H1 (cell line): ENCODE data around the gene SMYD3. TPM values are rescaled to one million over a fixed set of nuclear protein-coding genes. Genes with fewer than 3 reads are reported as not detected.
A peak's percentile ranks its signal among the peaks of the same experiment; 100 is the strongest.

Experiments used
- CTCF ChIA-PET: fragments of 300-600 bp; sonication (Branson Sonifier 250); formaldehyde crosslinking; loops from one replicate; lab custom pipeline; 2021; ENCODE audit not compliant: partially characterized antibody; lab: Charles Lee
- POLR2A ChIA-PET: fragments of 300-600 bp; sonication (Branson Sonifier 250); formaldehyde crosslinking; loops from one replicate; lab custom pipeline; 2021; ENCODE audit warnings: inconsistent platforms; ENCODE audit not compliant: partially characterized antibody; lab: Charles Lee
- DNase-seq, 2 experiments: peaks; one replicate each; pipeline versions ENCODE4 v3.0.0 to v3.0.0-alpha.2; 2010 to 2022; ENCODE audit warnings: low spot score in 2 of 2, low read depth in 1 of 2, mixed read lengths in 1 of 2
- FAIRE-seq: peaks from 2 replicates; lab custom pipeline; 2011; peaks lifted over from hg19 to GRCh38; lab: Jason Lieb, UNC
- H2AFZ ChIP-seq: 2 replicates; pipeline ENCODE4 v1.8.1; 2012; ENCODE audit warnings: low read length, inconsistent platforms
- H2AK5ac ChIP-seq: 2 replicates; pipeline ENCODE4 v1.6.1; 2013; ENCODE audit warnings: low read depth, low read length
- H2BK120ac ChIP-seq: replicated peaks from 2 replicates; pipeline ENCODE3; 2013; ENCODE audit warnings: low read depth, low read length, inconsistent platforms
- H2BK12ac ChIP-seq: 2 replicates; pipeline ENCODE4 v1.6.1; 2013; ENCODE audit warnings: low read depth, low read length
- H2BK15ac ChIP-seq: 2 replicates; pipeline ENCODE4 v1.6.1; 2013; ENCODE audit warnings: low read length
- H2BK20ac ChIP-seq: 2 replicates; pipeline ENCODE4 v1.6.1; 2013; ENCODE audit warnings: low read length
- H2BK5ac ChIP-seq: 2 replicates; pipeline ENCODE4 v1.6.1; 2013; ENCODE audit warnings: low read depth, low read length
- H3K14ac ChIP-seq: 2 replicates; pipeline ENCODE4 v1.6.1; 2013; ENCODE audit warnings: inconsistent platforms; ENCODE audit not compliant: insufficient read length
- H3K18ac ChIP-seq: 2 replicates; pipeline ENCODE4 v1.6.1; 2013; ENCODE audit warnings: low read length; ENCODE audit errors: extremely low read depth
- H3K23ac ChIP-seq: 2 replicates; pipeline ENCODE4 v1.6.1; 2013; ENCODE audit warnings: inconsistent platforms; ENCODE audit not compliant: insufficient read length
- H3K23me2 ChIP-seq: 2 replicates; pipeline ENCODE4 v1.6.1; 2013; ENCODE audit warnings: low read depth, low read length
- H3K27ac ChIP-seq: 2 replicates; pipeline ENCODE4 v1.6.1; 2011; ENCODE audit warnings: low read depth, low read length, inconsistent platforms
- H3K27me3 ChIP-seq, 4 experiments: replicated peaks in 1 of 4; 1 replicate in 1 of 4; 2 replicates in 3 of 4; pipeline versions ENCODE4 v1.6.1 to v1.8.1; 2011 to 2013; ENCODE audit warnings: low read length in 3 of 4, mild to moderate bottlenecking in 3 of 4, inconsistent platforms in 2 of 4, mixed read lengths in 2 of 4, moderate library complexity in 1 of 4; ENCODE audit not compliant: control insufficient read depth in 3 of 4, insufficient read depth in 3 of 4; ENCODE audit errors: extremely low read depth in 1 of 4
- H3K36me3 ChIP-seq, 4 experiments: 2 replicates each; pipeline versions ENCODE4 v1.6.1 to v1.8.1; 2011 to 2013; ENCODE audit warnings: mild to moderate bottlenecking in 4 of 4, low read length in 3 of 4, moderate library complexity in 2 of 4, control low read depth in 1 of 4, inconsistent platforms in 1 of 4; ENCODE audit not compliant: insufficient read depth in 4 of 4, control insufficient read depth in 2 of 4
- H3K4ac ChIP-seq: replicated peaks from 2 replicates; pipeline ENCODE3; 2013; ENCODE audit warnings: low read length, low read depth, mixed read lengths, inconsistent platforms; ENCODE audit not compliant: insufficient read length
- H3K4me1 ChIP-seq, 4 experiments: replicated peaks in 1 of 4; 1 replicate in 1 of 4; 2 replicates in 3 of 4; pipeline versions ENCODE4 v1.6.1 to v1.8.1; 2011 to 2013; ENCODE audit warnings: low read length in 3 of 4, inconsistent platforms in 2 of 4, mixed read lengths in 1 of 4; ENCODE audit not compliant: insufficient read depth in 4 of 4, control insufficient read depth in 3 of 4
- H3K4me2 ChIP-seq, 2 experiments: 2 replicates each; pipeline versions ENCODE4 v1.6.1 to v1.8.1; 2011 to 2013; ENCODE audit warnings: low read depth in 2 of 2, low read length in 2 of 2, control low read depth in 1 of 2, inconsistent platforms in 1 of 2, mild to moderate bottlenecking in 1 of 2; ENCODE audit not compliant: insufficient read depth in 1 of 2
- H3K4me3 ChIP-seq, 4 experiments: fragments of 200-600, 300-600 bp in 1 of 4; sonication (generic), shearing (Covaris generic), sonication (Bioruptor Twin) in 1 of 4; 2 replicates each; pipeline versions ENCODE4 v1.5.1 to v1.8.1; 2011 to 2016; ENCODE audit warnings: low read length in 4 of 4, low read depth in 3 of 4, control low read depth in 2 of 4, inconsistent platforms in 2 of 4, mild to moderate bottlenecking in 2 of 4, mixed read lengths in 1 of 4, moderate library complexity in 1 of 4; ENCODE audit not compliant: insufficient read depth in 2 of 4; ENCODE audit errors: extremely low read depth in 1 of 4
- H3K56ac ChIP-seq: replicated peaks from 2 replicates; pipeline ENCODE3; 2013; ENCODE audit warnings: low read depth, mild to moderate bottlenecking, mixed read lengths, low read length, inconsistent platforms; ENCODE audit not compliant: insufficient read length
- H3K79me1 ChIP-seq: 2 replicates; pipeline ENCODE4 v1.6.1; 2013; ENCODE audit warnings: low read depth, low read length, control low read depth
- H3K79me2 ChIP-seq, 2 experiments: 2 replicates each; pipeline versions ENCODE4 v1.6.1 to v1.8.1; 2012 to 2013; ENCODE audit warnings: low read length in 2 of 2, mild to moderate bottlenecking in 2 of 2, inconsistent platforms in 1 of 2; ENCODE audit not compliant: insufficient read depth in 2 of 2, control insufficient read depth in 1 of 2
- H3K9ac ChIP-seq, 4 experiments: replicated peaks in 1 of 4; 1 replicate in 1 of 4; 2 replicates in 3 of 4; pipeline versions ENCODE4 v1.6.1 to v1.8.1; 2011 to 2013; ENCODE audit warnings: low read depth in 3 of 4, low read length in 3 of 4, control low read depth in 2 of 4, mild to moderate bottlenecking in 2 of 4, moderate library complexity in 2 of 4, inconsistent platforms in 1 of 4; ENCODE audit errors: extremely low read depth in 1 of 4
- H3K9me3 ChIP-seq, 2 experiments: 2 replicates each; pipeline versions ENCODE4 v1.6.1 to v1.8.1; 2012 to 2013; ENCODE audit warnings: mild to moderate bottlenecking in 2 of 2, moderate library complexity in 2 of 2, control low read depth in 1 of 2, inconsistent platforms in 1 of 2, low read depth in 1 of 2, low read length in 1 of 2, mixed read lengths in 1 of 2; ENCODE audit not compliant: insufficient read depth in 2 of 2
- H4K20me1 ChIP-seq, 2 experiments: replicated peaks in 1 of 2; 2 replicates each; pipeline versions ENCODE3 to v1.8.1; 2011 to 2013; ENCODE audit warnings: inconsistent platforms in 2 of 2, low read length in 2 of 2, mild to moderate bottlenecking in 1 of 2; ENCODE audit not compliant: insufficient read depth in 2 of 2, control insufficient read depth in 1 of 2
- H4K5ac ChIP-seq: 2 replicates; pipeline ENCODE4 v1.6.1; 2013; ENCODE audit warnings: low read length, low read depth, mixed read lengths, inconsistent platforms; ENCODE audit not compliant: insufficient read length
- H4K8ac ChIP-seq: 2 replicates; pipeline ENCODE4 v1.8.0; 2013; ENCODE audit warnings: mild to moderate bottlenecking, moderate library complexity, low read length, inconsistent platforms; ENCODE audit not compliant: insufficient read depth; ENCODE audit errors: extremely low read depth
- H4K91ac ChIP-seq: replicated peaks from 2 replicates; pipeline ENCODE3; 2013; ENCODE audit warnings: low read length, mixed read lengths, inconsistent platforms; ENCODE audit not compliant: insufficient read length
- KDM1A ChIP-seq: fragments of 200-600, 300-600 bp; sonication (generic); IDR thresholded peaks from 2 replicates; pipeline ENCODE4 v1.7.1; 2016; ENCODE audit warnings: mild to moderate bottlenecking, low read length, borderline replicate concordance
- RAD21 ChIP-seq, 2 experiments: IDR thresholded peaks in 1 of 2; conservative IDR thresholded peaks in 1 of 2; 2 replicates each; pipeline ENCODE4 v1.6.1; 2011; ENCODE audit warnings: low read depth in 2 of 2, low read length in 2 of 2, improper control_type of control experiment in 1 of 2, inconsistent platforms in 1 of 2, mild to moderate bottlenecking in 1 of 2, moderate library complexity in 1 of 2
- RFX5 ChIP-seq: IDR thresholded peaks from 2 replicates; pipeline ENCODE4 v1.6.1; 2011; ENCODE audit warnings: low read depth, low read length, improper control_type of control experiment, borderline replicate concordance
- SUZ12 ChIP-seq: fragments of 200-600 bp; sonication (generic); IDR thresholded peaks from 2 replicates; pipeline ENCODE4 v1.6.1; 2012; ENCODE audit warnings: mild to moderate bottlenecking, inconsistent platforms, low read length, moderate library complexity, mixed read lengths
- WGBS, 2 experiments: shearing (Covaris generic) in 1 of 2; methylation state at CpG; one replicate each; pipeline versions ENCODE4 v1.1.6 to v1.1.7; 2013 to 2015; ENCODE audit warnings: low lambda C conversion rate in 2 of 2, mixed read lengths in 2 of 2, inconsistent platforms in 1 of 2, low coverage in 1 of 2, missing lambda C conversion rate in 1 of 2; ENCODE audit not compliant: insufficient replicate concordance in 2 of 2, insufficient coverage in 1 of 2, insufficient read length in 1 of 2; ENCODE audit errors: extremely low coverage in 1 of 2, missing lambda C conversion rate in 1 of 2; 5-methylcytosine and 5-hydroxymethylcytosine counted together
- polyA plus RNA-seq, 7 experiments: library from polyadenylated mRNA; depleted of rRNA in 3 of 7; stranded (reverse) in 5 of 7; unstranded in 2 of 7; fragments of >200 nt in 5 of 7; fragments of 200-250 nt in 2 of 7; gene quantifications; 1 replicate in 5 of 7; 2 replicates in 1 of 7; 4 replicates in 1 of 7; pipeline versions ENCODE4 v1.2.1 to v1.2.3, GENCODE V29; 2011 to 2013; ENCODE audit warnings: missing spikeins in 2 of 7, mixed read lengths in 2 of 7
- total RNA-seq: library from RNA; stranded (reverse); fragmentation: NEBNext Ultra II Directional; extraction: Animal tissue kit (Norgen Biotek cat#: 25700); gene quantifications from 2 replicates; pipeline ENCODE4 v1.2.1, GENCODE V29; 2021
- TF ChIP-seq, protein P1 (sequence below), 3 experiments: IDR thresholded peaks; 1 replicate in 2 of 3; 2 replicates in 1 of 3; pipeline versions ENCODE4 v1.5.1 to v1.6.1; 2011; ENCODE audit warnings: low read length in 3 of 3, mild to moderate bottlenecking in 3 of 3, inconsistent platforms in 2 of 3, low read depth in 1 of 3, moderate library complexity in 1 of 3; ENCODE audit not compliant: insufficient read depth in 1 of 3; ENCODE audit errors: control extremely low read depth in 1 of 3

The SMYD3 gene
- total and polyA plus RNA-seq, 2 of the 8 experiments (the other 6 are each of a cell fraction or from before 2014, with no cell fraction given), result 17.3 to 25.4 TPM

DNA sequence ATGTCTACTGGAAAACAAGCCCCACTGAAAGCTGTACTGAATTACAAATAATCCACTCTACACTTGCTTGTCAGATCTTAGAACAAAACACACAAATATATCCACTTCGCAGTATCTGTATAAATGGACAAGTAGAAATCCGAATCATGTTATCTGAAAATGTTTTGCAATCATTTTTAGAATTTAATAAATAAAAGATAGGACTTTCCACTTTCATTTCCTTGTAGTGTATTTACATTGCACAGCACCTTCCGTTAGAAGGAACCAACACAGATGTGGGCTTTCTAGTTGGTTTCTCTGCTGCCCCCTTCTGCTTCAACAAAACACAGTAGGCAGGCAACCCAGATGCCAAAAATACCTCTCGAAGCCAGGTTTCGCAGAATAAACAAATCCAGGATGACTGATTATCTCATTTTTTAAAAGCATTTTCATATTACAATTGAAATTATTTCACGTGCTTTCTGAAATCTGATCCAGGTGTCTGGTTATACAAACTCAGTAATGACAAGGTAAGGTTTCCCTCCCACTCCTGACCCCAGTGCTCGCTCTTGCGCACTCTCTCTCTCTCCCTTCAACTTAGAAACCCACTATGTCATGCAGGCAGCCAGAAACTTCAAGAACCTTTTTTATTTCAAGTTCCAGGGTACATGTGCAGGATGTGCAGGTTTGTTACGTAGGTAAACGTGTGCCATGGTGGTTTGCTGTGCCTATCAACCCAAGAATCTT is 389.9 kb downstream of the SMYD3 start:
- 58% methylated on average over 10 of the region's 10 CpGs; no CpG with 5 or more reads in 1 of the 2 experiments for WGBS, 2 experiments

More for the DNA sequence above, 389.9 kb downstream of the SMYD3 start:
- H3K4ac ChIP-seq, result no peak overlapping the region
- no peaks in the 10 kb centered on the region for H3K4me1 ChIP-seq
- no peaks in the 10 kb centered on the region for H3K27me3 ChIP-seq
- H3K36me3 ChIP-seq, result no peaks in the 10 kb centered on the region
- H4K8ac ChIP-seq, result no peak overlapping the region
- H4K20me1 ChIP-seq, result no peaks in the 10 kb centered on the region
- no peak overlapping the region for H2AK5ac ChIP-seq
- no peak overlapping the region for H3K4me2 ChIP-seq
- no peaks in the 10 kb centered on the region for H3K9me3 ChIP-seq
- no peak overlapping the region for H3K23ac ChIP-seq
- peak; percentile 58 to 71 for TF ChIP-seq RAD21 (IDR thresholded peaks at IDR 0.05 in 1 of 2, conservative IDR thresholded peaks at IDR 0.05 in 1 of 2; ENCODE audit: low read depth in 2 of 2, low read length in 2 of 2)
- no peak for TF ChIP-seq KDM1A
- TF ChIP-seq RFX5, result no peak
- TF ChIP-seq, protein P1, sequence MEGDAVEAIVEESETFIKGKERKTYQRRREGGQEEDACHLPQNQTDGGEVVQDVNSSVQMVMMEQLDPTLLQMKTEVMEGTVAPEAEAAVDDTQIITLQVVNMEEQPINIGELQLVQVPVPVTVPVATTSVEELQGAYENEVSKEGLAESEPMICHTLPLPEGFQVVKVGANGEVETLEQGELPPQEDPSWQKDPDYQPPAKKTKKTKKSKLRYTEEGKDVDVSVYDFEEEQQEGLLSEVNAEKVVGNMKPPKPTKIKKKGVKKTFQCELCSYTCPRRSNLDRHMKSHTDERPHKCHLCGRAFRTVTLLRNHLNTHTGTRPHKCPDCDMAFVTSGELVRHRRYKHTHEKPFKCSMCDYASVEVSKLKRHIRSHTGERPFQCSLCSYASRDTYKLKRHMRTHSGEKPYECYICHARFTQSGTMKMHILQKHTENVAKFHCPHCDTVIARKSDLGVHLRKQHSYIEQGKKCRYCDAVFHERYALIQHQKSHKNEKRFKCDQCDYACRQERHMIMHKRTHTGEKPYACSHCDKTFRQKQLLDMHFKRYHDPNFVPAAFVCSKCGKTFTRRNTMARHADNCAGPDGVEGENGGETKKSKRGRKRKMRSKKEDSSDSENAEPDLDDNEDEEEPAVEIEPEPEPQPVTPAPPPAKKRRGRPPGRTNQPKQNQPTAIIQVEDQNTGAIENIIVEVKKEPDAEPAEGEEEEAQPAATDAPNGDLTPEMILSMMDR (IDR thresholded peaks at IDR 0.05; ENCODE audit: control extremely low read depth in 1 of 3, insufficient read depth in 1 of 3, low read depth in 1 of 3, low read length in 3 of 3), result peak; percentile 22 to 70 (median 60)
- TF ChIP-seq SUZ12, result no peak
- H4K91ac ChIP-seq, result no peak overlapping the region
- H3K79me2 ChIP-seq, result no peaks in the 10 kb centered on the region
- H3K9ac ChIP-seq, result no peak overlapping the region
- H2BK20ac ChIP-seq, result no peak overlapping the region
- no peaks in the 10 kb centered on the region for H3K23me2 ChIP-seq
- H3K79me1 ChIP-seq, result no peaks in the 10 kb centered on the region
- no peak overlapping the region for H2BK120ac ChIP-seq
- H3K56ac ChIP-seq, result no peak overlapping the region
- FAIRE-seq (peak; percentile 68), DNase-seq (no peak)
- H2BK12ac ChIP-seq, result no peak overlapping the region
- no peak overlapping the region for H3K27ac ChIP-seq
- H3K18ac ChIP-seq, result no peak overlapping the region
- no peak overlapping the region for H2AFZ ChIP-seq
- no peak overlapping the region for H2BK15ac ChIP-seq
- no peak overlapping the region for H4K5ac ChIP-seq
- no peak overlapping the region for H3K14ac ChIP-seq
- no peak overlapping the region for H3K4me3 ChIP-seq
- ChIA-PET POLR2A (interaction anchor here (0.8 kb wide), 1 partner anchor 308 kb away, joined by 3 read pairs; no protein-coding TSS in a partner anchor), CTCF (interaction anchor here (0.9 to 2.0 kb wide), 8 partner anchors 10 to 106 kb away, joined by 3 to 8 read pairs (median 4); no protein-coding TSS in a partner anchor)
- H2BK5ac ChIP-seq, result no peak overlapping the region
